ENCODE measurements around the gene TRIM36.

TRIM36 gene, protein sequence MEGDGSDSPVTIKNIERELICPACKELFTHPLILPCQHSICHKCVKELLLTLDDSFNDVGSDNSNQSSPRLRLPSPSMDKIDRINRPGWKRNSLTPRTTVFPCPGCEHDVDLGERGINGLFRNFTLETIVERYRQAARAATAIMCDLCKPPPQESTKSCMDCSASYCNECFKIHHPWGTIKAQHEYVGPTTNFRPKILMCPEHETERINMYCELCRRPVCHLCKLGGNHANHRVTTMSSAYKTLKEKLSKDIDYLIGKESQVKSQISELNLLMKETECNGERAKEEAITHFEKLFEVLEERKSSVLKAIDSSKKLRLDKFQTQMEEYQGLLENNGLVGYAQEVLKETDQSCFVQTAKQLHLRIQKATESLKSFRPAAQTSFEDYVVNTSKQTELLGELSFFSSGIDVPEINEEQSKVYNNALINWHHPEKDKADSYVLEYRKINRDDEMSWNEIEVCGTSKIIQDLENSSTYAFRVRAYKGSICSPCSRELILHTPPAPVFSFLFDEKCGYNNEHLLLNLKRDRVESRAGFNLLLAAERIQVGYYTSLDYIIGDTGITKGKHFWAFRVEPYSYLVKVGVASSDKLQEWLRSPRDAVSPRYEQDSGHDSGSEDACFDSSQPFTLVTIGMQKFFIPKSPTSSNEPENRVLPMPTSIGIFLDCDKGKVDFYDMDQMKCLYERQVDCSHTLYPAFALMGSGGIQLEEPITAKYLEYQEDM

DNA sequence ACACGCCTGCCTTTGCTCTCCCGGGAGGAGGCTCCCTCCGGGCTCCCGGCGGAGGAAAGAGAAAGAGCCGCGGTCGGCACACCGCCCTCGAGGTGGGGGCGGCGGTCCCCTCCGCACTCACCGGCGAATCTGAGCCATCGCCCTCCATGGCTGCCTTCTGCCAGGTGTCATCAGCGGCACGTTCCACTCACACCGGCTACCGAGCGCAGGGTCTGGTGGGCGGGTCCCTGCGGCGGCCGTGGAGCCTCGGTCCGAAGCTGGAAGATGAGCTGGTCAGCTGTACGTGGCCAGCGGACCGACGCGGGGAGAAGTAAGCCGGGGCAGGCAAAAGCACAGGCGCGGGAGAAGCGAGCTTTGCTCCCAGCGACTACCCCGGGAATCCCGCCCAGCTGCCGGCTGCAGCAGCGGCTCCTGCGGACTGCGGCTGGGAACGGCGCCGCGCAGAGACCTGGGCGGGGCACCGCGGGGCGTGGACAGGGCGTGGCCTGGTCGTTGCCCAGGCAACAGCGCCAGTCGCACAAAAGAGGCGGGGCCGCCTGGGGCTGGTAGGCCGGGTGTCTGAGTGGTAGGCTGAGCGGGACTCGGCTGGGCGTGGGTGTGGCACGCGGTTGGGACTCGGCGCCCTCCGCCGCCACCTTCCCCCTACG, at the start of gene TRIM36:
Gene TRIM36 (minus strand): TSS at position 422 of the 647 bp plus-strand sequence. CDS start 274 bp downstream, at position 148.
- DNase-seq = peak; percentile 93

GRCh38 chr5:115214541-115214940, 44.8 kb upstream of the TRIM36 start:
- DNase-seq = no peak

GRCh38 chr5:115209279-115209678, 39.6 kb upstream of the TRIM36 start:
- DNase-seq = no peak

- peak; percentile 15 for DNase-seq
These were observed 33.2 kb upstream of the TRIM36 start for GRCh38 chr5:115202952-115203351.

DNA sequence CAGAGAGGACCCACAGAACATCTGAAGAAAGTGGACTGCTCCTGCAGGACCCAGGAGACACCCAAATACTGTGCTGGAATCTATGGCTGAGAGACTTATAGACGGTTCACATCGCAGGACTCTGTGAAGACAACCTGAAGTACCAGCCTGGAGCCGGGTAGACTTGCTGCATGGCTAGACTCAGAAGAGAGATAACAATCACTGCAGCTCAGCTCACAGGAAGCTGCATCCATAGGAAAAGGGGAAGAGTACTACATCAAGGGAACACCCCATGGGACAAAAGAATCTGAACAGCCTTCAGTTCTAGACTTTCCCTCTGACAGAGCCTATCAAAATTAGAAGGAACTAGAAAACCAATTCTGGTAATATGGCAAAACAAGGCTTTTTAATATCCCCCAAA, 26.5 kb upstream of the TRIM36 start:
- DNase-seq = no peak

DNA sequence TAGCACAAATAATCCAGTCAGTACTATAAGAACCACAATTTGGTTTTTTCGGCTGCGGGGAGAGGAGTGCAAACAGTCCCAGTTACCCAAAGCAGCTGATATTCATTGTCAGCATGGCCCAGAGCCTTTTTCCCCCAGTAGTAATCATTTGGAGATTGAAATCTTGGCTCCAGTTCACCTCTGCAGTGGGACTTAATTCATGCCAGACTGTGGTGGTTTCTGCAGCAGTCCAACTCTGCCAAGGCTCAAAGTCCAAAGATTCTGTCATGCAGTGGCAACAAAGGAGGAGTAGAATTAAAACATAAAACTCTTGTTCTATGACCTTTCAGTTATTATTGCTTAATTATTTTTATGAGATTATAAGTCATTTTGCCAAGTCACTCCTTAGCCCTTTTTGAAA, 25.0 kb upstream of the TRIM36 start:
- DNase-seq = peak; percentile 86

- DNase-seq = no peak
These were observed 23.6 kb upstream of the TRIM36 start for GRCh38 chr5:115193295-115193694.

- DNase-seq = no peak
These were observed 22.4 kb upstream of the TRIM36 start for GRCh38 chr5:115192098-115192497.

GRCh38 chr5:115191474-115192031, 21.8 kb upstream of the TRIM36 start:
- no peak for DNase-seq

GRCh38 chr5:115190388-115190787, 20.7 kb upstream of the TRIM36 start:
- no peak for DNase-seq

DNA sequence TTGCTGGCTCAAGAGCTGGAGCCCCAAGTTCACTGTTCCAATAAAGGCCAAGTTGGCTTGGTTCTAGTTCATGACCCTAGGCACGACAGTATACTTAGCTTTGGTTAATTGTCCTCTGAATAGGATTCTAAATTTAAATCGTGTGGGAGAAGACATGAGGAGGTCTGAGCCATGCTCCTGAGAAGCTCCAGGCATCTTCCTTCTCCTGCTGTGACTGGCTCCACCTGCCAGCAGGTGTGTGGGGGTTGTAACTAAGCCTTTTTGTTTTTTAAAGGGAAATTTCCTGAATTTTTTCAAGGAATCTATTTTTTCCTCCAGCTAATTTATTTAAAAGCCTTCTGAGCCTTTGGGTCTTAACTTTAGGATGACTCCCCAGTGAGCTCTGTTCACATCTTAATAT, 20.2 kb upstream of the TRIM36 start:
- DNase-seq = no peak

DNA sequence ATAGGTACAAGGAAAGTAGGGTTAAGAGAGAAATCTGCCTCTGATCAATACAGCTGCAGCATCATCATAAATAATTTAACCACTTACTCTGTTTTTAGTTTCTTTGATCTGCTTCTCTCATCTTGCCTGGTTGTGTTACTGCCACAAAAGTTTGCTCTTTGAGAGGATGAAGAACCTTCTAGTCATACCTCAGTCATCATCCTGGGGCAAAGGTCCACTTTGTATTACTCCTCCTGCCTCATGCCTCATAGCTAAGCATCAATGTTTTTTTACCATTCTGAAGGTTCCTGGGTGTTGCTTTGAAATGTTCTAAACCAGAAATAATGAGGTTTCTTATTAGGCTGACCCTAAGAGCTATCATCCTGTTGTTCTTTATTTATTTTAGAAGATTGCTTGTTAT, 17.1 kb upstream of the TRIM36 start:
- DNase-seq = no peak

GRCh38 chr5:115184770-115185169, 15.1 kb upstream of the TRIM36 start:
- DNase-seq = no peak

DNA sequence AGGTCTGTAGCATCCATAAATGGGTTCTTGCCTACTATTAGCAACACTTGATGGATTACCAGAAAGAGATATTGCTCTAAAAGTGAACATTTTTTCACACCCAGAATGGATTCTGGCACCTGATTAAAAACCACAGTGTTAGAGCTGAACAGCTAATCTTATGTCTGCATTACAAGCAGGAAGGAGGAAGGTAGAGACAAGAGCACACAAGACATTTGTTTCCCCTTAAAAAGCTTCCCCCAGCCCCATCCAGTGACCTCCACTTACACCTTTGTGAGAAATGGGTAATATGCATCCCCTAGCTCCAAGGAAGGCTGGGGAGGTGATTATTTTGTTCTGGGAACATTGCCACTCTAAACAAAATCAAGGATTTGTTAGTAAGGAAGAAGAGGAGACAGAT, 12.0 kb upstream of the TRIM36 start:
- no peak for DNase-seq

- peak; percentile 17 for DNase-seq
These were observed 10.5 kb upstream of the TRIM36 start for GRCh38 chr5:115180165-115180709.

DNA sequence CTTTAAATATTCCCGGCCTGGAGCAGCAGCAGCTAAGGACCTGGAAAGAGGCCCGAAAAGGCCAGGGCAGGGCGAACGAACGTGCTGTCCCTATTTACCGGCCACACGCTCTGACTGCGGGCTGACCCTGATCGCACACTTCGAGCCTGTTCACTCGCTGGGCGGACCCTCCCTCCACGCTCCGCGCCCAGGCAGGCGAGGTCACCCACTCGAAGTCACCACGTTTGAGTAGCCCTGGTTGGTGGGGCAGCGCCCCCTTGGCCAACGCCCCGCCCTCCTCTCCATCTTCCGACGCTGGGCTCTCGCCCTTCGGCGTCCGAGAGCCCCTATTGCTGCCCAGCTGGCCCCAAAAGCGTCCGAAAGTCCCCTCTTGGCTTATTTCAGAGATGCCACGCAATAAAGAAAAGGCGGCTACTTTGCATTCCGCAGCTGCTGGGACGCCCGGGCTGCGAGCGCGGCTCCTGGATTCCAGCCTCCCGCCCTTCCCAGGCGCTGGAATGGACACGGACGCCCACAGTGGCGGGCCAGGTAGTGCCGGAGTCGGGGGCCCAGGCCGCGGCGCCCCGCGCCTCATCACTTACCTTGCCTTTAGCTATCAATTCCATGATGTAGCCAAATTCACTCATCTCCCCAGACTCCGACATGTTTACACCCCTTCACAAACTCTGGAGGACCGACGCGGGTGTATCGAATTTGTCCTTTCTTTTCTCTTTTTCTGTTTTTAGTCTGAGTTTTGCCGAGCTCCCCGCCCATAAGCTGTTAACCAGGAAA, 9.9 kb upstream of the TRIM36 start:
- no peak for DNase-seq

DNA sequence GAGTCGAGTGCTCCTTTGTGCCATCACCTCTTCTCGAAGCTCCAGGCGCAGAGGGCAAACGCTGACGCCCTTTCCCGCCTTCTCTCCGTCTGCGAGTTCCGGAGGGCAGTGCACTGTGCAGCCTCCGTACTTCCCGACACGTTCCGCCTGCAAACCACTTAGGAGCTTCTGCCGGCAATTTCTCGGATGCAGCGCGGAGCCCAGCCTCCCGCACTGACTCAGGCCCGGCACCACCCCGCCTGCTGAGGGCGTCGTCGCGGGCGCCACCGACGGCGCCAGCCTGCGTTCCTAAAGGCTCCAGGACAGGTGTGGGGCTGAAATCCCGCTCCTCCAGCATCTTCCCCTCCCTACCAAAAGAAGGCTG, 9.3 kb upstream of the TRIM36 start:
- DNase-seq = no peak

DNA sequence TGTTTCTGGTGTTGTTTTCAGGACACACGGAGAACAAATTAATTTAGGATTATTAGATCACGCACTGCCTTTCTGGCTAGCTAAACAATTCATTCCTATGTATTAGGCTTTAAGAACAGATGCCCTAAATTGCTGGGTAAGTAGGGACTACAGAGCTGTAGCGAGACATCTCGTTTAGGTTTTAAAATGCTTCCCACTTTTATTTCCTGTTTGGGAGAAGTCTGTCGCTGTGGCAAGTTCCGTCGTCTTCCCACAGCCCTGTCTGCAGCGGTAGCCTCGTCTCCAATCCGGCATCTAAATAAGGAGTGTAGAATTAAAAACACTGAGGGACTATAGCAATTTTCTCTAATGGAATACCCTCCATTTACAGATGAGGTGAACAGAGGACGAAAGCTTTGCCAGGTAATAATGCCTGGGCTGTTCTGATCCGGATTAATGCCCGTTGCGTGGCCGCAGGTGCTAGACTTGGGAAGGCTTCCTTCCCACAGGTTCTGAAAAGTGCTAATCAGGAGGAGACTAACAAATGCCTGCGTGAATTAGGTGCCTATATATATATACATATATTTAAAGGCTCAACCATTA, 1.3 kb upstream of the TRIM36 start:
- no peak for DNase-seq

DNA sequence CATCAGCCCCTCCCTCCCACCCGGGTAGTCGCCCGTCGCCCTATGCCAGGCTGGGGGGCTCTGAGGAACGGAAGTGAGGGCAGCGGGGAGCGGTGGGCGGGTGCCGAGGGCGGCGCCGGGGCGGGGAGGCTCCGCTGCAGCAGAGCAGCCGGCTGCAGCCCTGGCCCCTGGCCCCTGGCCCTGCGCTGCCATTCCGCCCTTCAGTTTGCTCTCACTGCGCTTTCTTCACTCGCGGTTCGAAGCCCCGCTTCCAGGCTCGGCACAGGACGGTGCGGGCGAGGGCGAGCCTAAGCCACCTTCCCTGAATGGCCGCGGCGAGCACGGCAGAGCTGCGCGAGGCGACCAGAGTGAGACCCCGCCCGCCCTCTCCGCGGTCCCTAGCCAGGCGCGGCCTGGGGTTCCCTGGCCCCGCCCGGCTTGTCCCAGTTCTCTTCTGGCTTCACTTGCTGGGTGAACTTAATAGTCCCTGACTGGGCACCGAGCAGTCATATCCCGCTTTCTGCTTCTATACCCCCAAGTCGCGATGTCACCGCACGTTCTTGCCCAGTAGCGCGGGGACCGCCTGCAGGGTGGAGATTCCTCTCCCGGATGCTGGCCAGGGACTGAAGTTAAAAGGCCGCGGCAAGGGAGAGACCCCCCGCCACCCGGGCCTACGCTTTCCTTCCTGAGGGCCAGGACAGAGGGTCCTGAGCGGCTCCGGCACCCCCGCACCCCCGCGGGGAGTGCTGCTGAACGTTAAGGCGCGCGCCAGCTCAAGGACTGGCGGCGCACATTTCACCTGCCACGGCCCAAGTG, 623 bp upstream of the TRIM36 start:
- DNase-seq = no peak

DNA sequence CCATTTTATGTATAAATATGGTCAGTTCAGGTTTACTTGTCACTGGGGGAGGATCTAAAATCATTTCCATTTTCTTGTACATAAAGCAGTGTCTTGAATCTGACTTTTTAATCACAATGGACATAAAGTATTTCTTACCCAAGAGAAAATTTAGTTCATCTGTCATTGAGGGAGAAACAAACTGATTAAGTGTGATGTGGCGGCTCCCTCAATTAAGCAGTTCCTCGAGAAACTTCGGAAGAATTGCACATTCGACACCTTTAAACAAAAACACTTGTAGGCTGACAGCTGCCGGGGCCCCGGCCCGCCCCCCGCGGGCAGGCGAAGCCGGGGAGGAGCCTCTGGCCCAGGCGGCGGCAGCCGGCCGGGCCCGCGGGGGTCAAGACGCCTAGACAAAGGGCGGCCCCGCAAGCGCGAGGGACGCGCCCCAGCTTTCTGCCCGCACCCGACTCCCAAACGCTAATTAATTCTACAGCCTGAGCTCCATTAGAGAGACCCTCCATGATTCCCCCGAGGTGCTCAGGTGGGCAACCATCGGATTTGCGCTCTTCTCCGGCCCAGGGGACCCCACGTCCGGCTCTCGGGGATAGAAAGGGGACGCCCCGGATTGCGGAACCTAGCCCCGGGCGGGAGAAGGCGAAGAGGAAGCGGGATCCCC, 750 bp downstream of the TRIM36 start:
- DNase-seq = no peak
